HepG2 (cell line): ENCODE measurements around the gene CRYZ. TPM values are rescaled to one million over a fixed set of nuclear protein-coding genes. Genes with fewer than 3 reads are reported as not detected.
A peak's percentile ranks its signal among the peaks of the same experiment; 100 is the strongest.

ENCODE experiments used
- BRD4 ChIP-seq: sonication (generic); formaldehyde crosslinking; IDR thresholded peaks from 2 replicates; pipeline ENCODE4 v1.4.0; 2020; ENCODE audit warnings: missing genetic modification reagents
- CBFB ChIP-seq: sonication (generic); formaldehyde crosslinking; IDR thresholded peaks from 2 replicates; pipeline ENCODE4 v1.4.0; 2020; ENCODE audit warnings: missing genetic modification reagents
- DMAP1 ChIP-seq: IDR thresholded peaks from 2 replicates; pipeline ENCODE4 v1.6.1; 2016
- FOSL2 ChIP-seq: sonication (generic); formaldehyde crosslinking; IDR thresholded peaks from 2 replicates; pipeline ENCODE4 v1.4.0; 2020; ENCODE audit warnings: missing genetic modification reagents
- HOXA9 ChIP-seq: sonication (generic); formaldehyde crosslinking; IDR thresholded peaks from 2 replicates; pipeline ENCODE4 v1.8.1; 2022; ENCODE audit warnings: missing genetic modification reagents, mild to moderate bottlenecking, moderate library complexity, borderline replicate concordance
- ISL2 ChIP-seq: sonication (generic); formaldehyde crosslinking; IDR thresholded peaks from 2 replicates; pipeline ENCODE4 v1.5.0; 2020; ENCODE audit warnings: missing genetic modification reagents
- KDM2A ChIP-seq: sonication (generic); formaldehyde crosslinking; IDR thresholded peaks from 2 replicates; pipeline ENCODE4 v1.4.0; 2020; ENCODE audit warnings: low read depth, missing genetic modification reagents, borderline replicate concordance
- KDM5A ChIP-seq: fragments of 200-600 bp; sonication (generic); IDR thresholded peaks from 2 replicates; pipeline ENCODE4 v1.7.0; 2018; ENCODE audit warnings: antibody characterized with exemption, mild to moderate bottlenecking, low read length, borderline replicate concordance
- KDM6A ChIP-seq: IDR thresholded peaks from 2 replicates; pipeline ENCODE4 v1.6.1; 2016; ENCODE audit warnings: low read depth
- KMT2B ChIP-seq: IDR thresholded peaks from 2 replicates; pipeline ENCODE4 v1.6.1; 2016; ENCODE audit warnings: missing genetic modification reagents, missing compliant biosample characterization
- MTF2 ChIP-seq: sonication (generic); formaldehyde crosslinking; IDR thresholded peaks from 2 replicates; pipeline ENCODE4 v1.5.0; 2020; ENCODE audit warnings: missing genetic modification reagents, borderline replicate concordance
- ONECUT2 ChIP-seq: sonication (generic); formaldehyde crosslinking; IDR thresholded peaks from 2 replicates; pipeline ENCODE4 v1.4.0; 2020; ENCODE audit warnings: missing genetic modification reagents
- PHF21A ChIP-seq: sonication (generic); formaldehyde crosslinking; IDR thresholded peaks from 2 replicates; pipeline ENCODE4 v1.5.0; 2020; ENCODE audit warnings: mild to moderate bottlenecking, missing genetic modification reagents
- RARA ChIP-seq: IDR thresholded peaks from 2 replicates; pipeline ENCODE4 v1.6.1; 2016; ENCODE audit warnings: missing genetic modification reagents, missing compliant biosample characterization
- SP1 ChIP-seq, 2 experiments: fragments of 450-650 bp in 1 of 2; sonication (generic) in 1 of 2; formaldehyde crosslinking in 1 of 2; IDR thresholded peaks; 2 replicates each; pipeline versions ENCODE4 v1.4.0 to v1.6.1; 2016 to 2020; ENCODE audit warnings: missing genetic modification reagents in 1 of 2
- SYNCRIP ChIP-seq: fragments of 200-400 bp; formaldehyde crosslinking; IDR thresholded peaks from 2 replicates; pipeline ENCODE4 v1.6.1; 2018; ENCODE audit warnings: mild to moderate bottlenecking, low read depth, low read length; ENCODE audit not compliant: insufficient read depth
- WIZ ChIP-seq: sonication (generic); formaldehyde crosslinking; IDR thresholded peaks from 2 replicates; pipeline ENCODE4 v1.5.1; 2020; ENCODE audit warnings: mild to moderate bottlenecking, missing genetic modification reagents
- ZBTB26 ChIP-seq: IDR thresholded peaks from 2 replicates; pipeline ENCODE4 v1.6.1; 2016; ENCODE audit warnings: missing compliant biosample characterization, missing genetic modification reagents, borderline replicate concordance
- ZIK1 ChIP-seq: sonication (generic); formaldehyde crosslinking; IDR thresholded peaks from 2 replicates; pipeline ENCODE4 v1.5.0; 2020; ENCODE audit warnings: mild to moderate bottlenecking, low read depth, missing genetic modification reagents, borderline replicate concordance
- ZNF160 ChIP-seq: sonication (generic); formaldehyde crosslinking; IDR thresholded peaks from 2 replicates; pipeline ENCODE4 v1.8.0; 2022; ENCODE audit warnings: mild to moderate bottlenecking, inconsistent platforms, missing genetic modification reagents
- ZNF317 ChIP-seq: sonication (generic); formaldehyde crosslinking; IDR thresholded peaks from 2 replicates; pipeline ENCODE4 v1.5.0; 2020; ENCODE audit warnings: mild to moderate bottlenecking, missing genetic modification reagents
- ZNF768 ChIP-seq: sonication (generic); formaldehyde crosslinking; IDR thresholded peaks from 2 replicates; pipeline ENCODE4 v1.4.0; 2020; ENCODE audit warnings: missing genetic modification reagents
- polyA plus RNA-seq, 8 experiments: library from polyadenylated mRNA; depleted of rRNA in 3 of 8; stranded (reverse) in 7 of 8; unstranded in 1 of 8; fragments of >200 nt; fragmentation: Illumina TruSeq in 4 of 8; extraction: Trizol in 4 of 8; gene quantifications; 2 replicates each; pipeline versions ENCODE4 v1.2.1 to v1.2.3, GENCODE V29; 2011 to 2016; ENCODE audit warnings: low read depth in 4 of 8, missing spikeins in 1 of 8, mixed read lengths in 1 of 8; ENCODE audit not compliant: insufficient read depth in 1 of 8
- total RNA-seq, 5 experiments: library from RNA; depleted of rRNA; stranded (reverse); fragments of >200 nt; fragmentation: Illumina TruSeq; extraction: Trizol; gene quantifications; 2 replicates each; pipeline ENCODE4 v1.2.3, GENCODE V29; 2016; ENCODE audit warnings: low read depth in 1 of 5
- TF ChIP-seq, protein P1 (sequence below): sonication (generic); formaldehyde crosslinking; IDR thresholded peaks from 2 replicates; pipeline ENCODE4 v1.5.0; 2020; ENCODE audit warnings: missing genetic modification reagents
- TF ChIP-seq, protein P2 (sequence below): sonication (generic); formaldehyde crosslinking; IDR thresholded peaks from 2 replicates; pipeline ENCODE4 v1.5.0; 2020; ENCODE audit warnings: missing genetic modification reagents
- TF ChIP-seq, protein P3 (sequence below): IDR thresholded peaks from 2 replicates; pipeline ENCODE4 v1.6.1; 2012; ENCODE audit warnings: low read depth, low read length, improper control_type of control experiment

The CRYZ gene
- total and polyA plus RNA-seq, 2 of the 13 experiments (the other 11 are each of a cell fraction or from before 2014, with no cell fraction given), result 115 to 211 TPM

- peak; percentile 91 for TF ChIP-seq KDM5A
- TF ChIP-seq, protein P1, sequence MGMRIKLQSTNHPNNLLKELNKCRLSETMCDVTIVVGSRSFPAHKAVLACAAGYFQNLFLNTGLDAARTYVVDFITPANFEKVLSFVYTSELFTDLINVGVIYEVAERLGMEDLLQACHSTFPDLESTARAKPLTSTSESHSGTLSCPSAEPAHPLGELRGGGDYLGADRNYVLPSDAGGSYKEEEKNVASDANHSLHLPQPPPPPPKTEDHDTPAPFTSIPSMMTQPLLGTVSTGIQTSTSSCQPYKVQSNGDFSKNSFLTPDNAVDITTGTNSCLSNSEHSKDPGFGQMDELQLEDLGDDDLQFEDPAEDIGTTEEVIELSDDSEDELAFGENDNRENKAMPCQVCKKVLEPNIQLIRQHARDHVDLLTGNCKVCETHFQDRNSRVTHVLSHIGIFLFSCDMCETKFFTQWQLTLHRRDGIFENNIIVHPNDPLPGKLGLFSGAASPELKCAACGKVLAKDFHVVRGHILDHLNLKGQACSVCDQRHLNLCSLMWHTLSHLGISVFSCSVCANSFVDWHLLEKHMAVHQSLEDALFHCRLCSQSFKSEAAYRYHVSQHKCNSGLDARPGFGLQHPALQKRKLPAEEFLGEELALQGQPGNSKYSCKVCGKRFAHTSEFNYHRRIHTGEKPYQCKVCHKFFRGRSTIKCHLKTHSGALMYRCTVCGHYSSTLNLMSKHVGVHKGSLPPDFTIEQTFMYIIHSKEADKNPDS (CRISPR knock-in tag), result no peak
- TF ChIP-seq SYNCRIP, result no peak
- TF ChIP-seq ISL2 (CRISPR knock-in tag), result peak; percentile 77
- TF ChIP-seq ZNF768 (CRISPR knock-in tag), result peak; percentile 21; the same call in 1 of the 2 replicates
- TF ChIP-seq, protein P2, sequence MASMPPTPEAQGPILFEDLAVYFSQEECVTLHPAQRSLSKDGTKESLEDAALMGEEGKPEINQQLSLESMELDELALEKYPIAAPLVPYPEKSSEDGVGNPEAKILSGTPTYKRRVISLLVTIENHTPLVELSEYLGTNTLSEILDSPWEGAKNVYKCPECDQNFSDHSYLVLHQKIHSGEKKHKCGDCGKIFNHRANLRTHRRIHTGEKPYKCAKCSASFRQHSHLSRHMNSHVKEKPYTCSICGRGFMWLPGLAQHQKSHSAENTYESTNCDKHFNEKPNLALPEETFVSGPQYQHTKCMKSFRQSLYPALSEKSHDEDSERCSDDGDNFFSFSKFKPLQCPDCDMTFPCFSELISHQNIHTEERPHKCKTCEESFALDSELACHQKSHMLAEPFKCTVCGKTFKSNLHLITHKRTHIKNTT (CRISPR knock-in tag), result no peak
- TF ChIP-seq BRD4 (CRISPR knock-in tag), result peak; percentile 94
- TF ChIP-seq ONECUT2 (CRISPR knock-in tag), result no peak
- TF ChIP-seq ZNF317 (CRISPR knock-in tag), result peak; percentile 80
- TF ChIP-seq KDM2A (CRISPR knock-in tag), result peak; percentile 87
- TF ChIP-seq SP1 (IDR thresholded peaks at IDR 0.05), result no peak
- peak; percentile 37; the same call in 1 of the 2 replicates for TF ChIP-seq SP1 (CRISPR knock-in tag; IDR thresholded peaks at IDR 0.05)
- TF ChIP-seq WIZ (CRISPR knock-in tag), result 0 out of 2 replicates have a peak, but pooled peaks have one; percentile 70
- peak; percentile 82 for TF ChIP-seq DMAP1 (CRISPR knock-in tag)
- TF ChIP-seq CBFB (CRISPR knock-in tag), result 0 out of 2 replicates have a peak, but pooled peaks have one; percentile 63
- TF ChIP-seq ZIK1 (CRISPR knock-in tag), result peak; percentile 60; the same call in 1 of the 2 replicates
- no peak for TF ChIP-seq MTF2 (CRISPR knock-in tag)
- peak; percentile 92 for TF ChIP-seq KMT2B (CRISPR knock-in tag)
- peak; percentile 63; the same call in 1 of the 2 replicates for TF ChIP-seq PHF21A
- no peak for TF ChIP-seq HOXA9
- TF ChIP-seq ZNF160 (CRISPR knock-in tag), result peak; percentile 61; the same call in 1 of the 2 replicates
- TF ChIP-seq RARA, result peak; percentile 11; the same call in 1 of the 2 replicates
- TF ChIP-seq FOSL2 (CRISPR knock-in tag), result peak; percentile 66
- TF ChIP-seq KDM6A (CRISPR knock-in tag), result no peak
- TF ChIP-seq, protein P3, sequence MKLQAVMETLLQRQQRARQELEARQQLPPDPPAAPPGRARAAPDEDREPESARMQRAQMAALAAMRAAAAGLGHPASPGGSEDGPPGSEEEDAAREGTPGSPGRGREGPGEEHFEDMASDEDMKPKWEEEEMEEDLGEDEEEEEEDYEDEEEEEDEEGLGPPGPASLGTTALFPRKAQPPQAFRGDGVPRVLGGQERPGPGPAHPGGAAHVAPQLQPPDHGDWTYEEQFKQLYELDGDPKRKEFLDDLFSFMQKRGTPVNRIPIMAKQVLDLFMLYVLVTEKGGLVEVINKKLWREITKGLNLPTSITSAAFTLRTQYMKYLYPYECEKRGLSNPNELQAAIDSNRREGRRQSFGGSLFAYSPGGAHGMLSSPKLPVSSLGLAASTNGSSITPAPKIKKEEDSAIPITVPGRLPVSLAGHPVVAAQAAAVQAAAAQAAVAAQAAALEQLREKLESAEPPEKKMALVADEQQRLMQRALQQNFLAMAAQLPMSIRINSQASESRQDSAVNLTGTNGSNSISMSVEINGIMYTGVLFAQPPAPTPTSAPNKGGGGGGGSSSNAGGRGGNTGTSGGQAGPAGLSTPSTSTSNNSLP, result peak; percentile 64
- TF ChIP-seq ZBTB26 (CRISPR knock-in tag), result no peak; the same call in 1 of the 2 replicates
Observed at GRCh38 chr1:74732960-74733603, at the start of gene CRYZ, which contains the start of gene TYW3 (continued).
